ENCODE data around the gene TMEM208.

Gene TMEM208

DNA sequence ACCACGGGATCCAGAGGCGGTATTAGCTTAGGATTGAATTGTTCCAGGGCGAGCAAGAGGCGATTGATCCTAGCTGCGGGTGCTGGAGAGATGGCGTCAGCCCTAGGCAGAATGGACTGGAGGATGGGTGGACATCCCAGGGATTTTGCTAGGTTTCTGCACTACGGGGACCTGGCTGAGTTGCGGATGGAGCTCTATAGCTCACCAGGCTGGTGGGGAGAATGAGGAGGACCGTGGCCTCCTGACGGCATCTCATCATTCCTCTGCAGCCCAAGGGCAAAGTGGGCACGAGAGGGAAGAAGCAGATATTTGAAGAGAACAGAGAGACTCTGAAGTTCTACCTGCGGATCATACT is 614 bp downstream of the TMEM208 start:
- Histone ChIP-seq H3K27ac (ENCODE audit: low read depth, low read length) (no peak overlapping the region), H3K4me2 (ENCODE audit: low read length) (peak overlapping the region; percentile 99), H2AK5ac (ENCODE audit: low read length) (no peak overlapping the region), H3K23ac (ENCODE audit: low read length) (no peak overlapping the region), H4K8ac (ENCODE audit: low read depth, low read length) (no peak overlapping the region), H3K56ac (ENCODE audit: low read length) (peak overlapping the region; percentile 96), H2BK120ac (ENCODE audit: low read depth, low read length) (no peak overlapping the region), H3K4me3 (ENCODE audit: low read length) (peak overlapping the region; percentile 100), H3K79me2 (ENCODE audit: control insufficient read depth, insufficient read depth, low read length) (peaks cover 13% of the 10 kb centered on the region), H3K36me3 (ENCODE audit: control insufficient read depth, insufficient read depth, low read length) (peaks cover 19% of the 10 kb centered on the region), H3K4me1 (ENCODE audit: control insufficient read depth, low read depth, low read length) (peaks cover 2% of the 10 kb centered on the region), H3K9ac (ENCODE audit: low read length) (peak overlapping the region; percentile 97), H3K79me1 (ENCODE audit: low read length) (peaks cover 15% of the 10 kb centered on the region), H2BK15ac (replicated peaks; ENCODE audit: low read depth) (no peak overlapping the region), H4K5ac (ENCODE audit: low read length) (no peak overlapping the region), H2BK5ac (ENCODE audit: low read length) (no peak overlapping the region), H3K27me3 (ENCODE audit: insufficient read depth, low read length, poor library complexity) (no peaks in the 10 kb centered on the region), H3K4ac (ENCODE audit: low read depth, low read length) (no peak overlapping the region), H3K18ac (ENCODE audit: low read length) (no peak overlapping the region)
- no peak for DNase-seq
- WGBS (ENCODE audit: extremely low coverage, insufficient coverage, low lambda C conversion rate), result no CpG with 5 or more reads among the region's 12 CpGs

- no peak overlapping the region for H3K4me3 ChIP-seq (ENCODE audit: low read length)
- no peak overlapping the region for H4K5ac ChIP-seq (ENCODE audit: low read length)
- H2BK5ac ChIP-seq (ENCODE audit: low read length), result no peak overlapping the region
- peaks cover 13% of the 10 kb centered on the region for H3K79me2 ChIP-seq (ENCODE audit: control insufficient read depth, insufficient read depth, low read length)
- no peak overlapping the region for H2AK5ac ChIP-seq (ENCODE audit: low read length)
- peak overlapping the region; percentile 97 for H3K9ac ChIP-seq (ENCODE audit: low read length)
- H2BK120ac ChIP-seq (ENCODE audit: low read depth, low read length), result no peak overlapping the region
- no peak overlapping the region for H3K23ac ChIP-seq (ENCODE audit: low read length)
- no peaks in the 10 kb centered on the region for H3K27me3 ChIP-seq (ENCODE audit: insufficient read depth, low read length, poor library complexity)
- H4K8ac ChIP-seq (ENCODE audit: low read depth, low read length), result no peak overlapping the region
- H3K4me2 ChIP-seq (ENCODE audit: low read length), result peak overlapping the region; percentile 99
- H3K4ac ChIP-seq (ENCODE audit: low read depth, low read length), result no peak overlapping the region
- WGBS (ENCODE audit: extremely low coverage, insufficient coverage, low lambda C conversion rate), result no CpG with 5 or more reads among the region's 9 CpGs
- DNase-seq, result no peak
- no peak overlapping the region for H3K27ac ChIP-seq (ENCODE audit: low read depth, low read length)
- peaks cover 15% of the 10 kb centered on the region for H3K79me1 ChIP-seq (ENCODE audit: low read length)
- peaks cover 2% of the 10 kb centered on the region for H3K4me1 ChIP-seq (ENCODE audit: control insufficient read depth, low read depth, low read length)
- H2BK15ac ChIP-seq (replicated peaks; ENCODE audit: low read depth), result no peak overlapping the region
- H3K56ac ChIP-seq (ENCODE audit: low read length), result no peak overlapping the region
- no peak overlapping the region for H3K18ac ChIP-seq (ENCODE audit: low read length)
- H3K36me3 ChIP-seq (ENCODE audit: control insufficient read depth, insufficient read depth, low read length), result peaks cover 19% of the 10 kb centered on the region
Measured at GRCh38 chr16:67228034-67228785, 1.3 kb downstream of the TMEM208 start.

- no peak overlapping the region for H3K4ac ChIP-seq (ENCODE audit: low read depth, low read length)
- H3K4me2 ChIP-seq (ENCODE audit: low read length), result no peak overlapping the region
- H3K56ac ChIP-seq (ENCODE audit: low read length), result no peak overlapping the region
- no peak for DNase-seq
- no peak overlapping the region for H2BK5ac ChIP-seq (ENCODE audit: low read length)
- no CpG with 5 or more reads among the region's 9 CpGs for WGBS (ENCODE audit: extremely low coverage, insufficient coverage, low lambda C conversion rate)
- H3K4me3 ChIP-seq (ENCODE audit: low read length), result no peak overlapping the region
- no peak overlapping the region for H4K5ac ChIP-seq (ENCODE audit: low read length)
- no peak overlapping the region for H2BK120ac ChIP-seq (ENCODE audit: low read depth, low read length)
- H4K8ac ChIP-seq (ENCODE audit: low read depth, low read length), result no peak overlapping the region
- H2AK5ac ChIP-seq (ENCODE audit: low read length), result no peak overlapping the region
- H3K23ac ChIP-seq (ENCODE audit: low read length), result no peak overlapping the region
- peaks cover 13% of the 10 kb centered on the region for H3K79me2 ChIP-seq (ENCODE audit: control insufficient read depth, insufficient read depth, low read length)
- no peak overlapping the region for H3K18ac ChIP-seq (ENCODE audit: low read length)
- no peak overlapping the region for H3K9ac ChIP-seq (ENCODE audit: low read length)
- peaks cover 15% of the 10 kb centered on the region for H3K79me1 ChIP-seq (ENCODE audit: low read length)
- H2BK15ac ChIP-seq (replicated peaks; ENCODE audit: low read depth), result no peak overlapping the region
- H3K27me3 ChIP-seq (ENCODE audit: insufficient read depth, low read length, poor library complexity), result no peaks in the 10 kb centered on the region
- H3K4me1 ChIP-seq (ENCODE audit: control insufficient read depth, low read depth, low read length), result peaks cover 2% of the 10 kb centered on the region
- H3K27ac ChIP-seq (ENCODE audit: low read depth, low read length), result no peak overlapping the region
- peaks cover 21% of the 10 kb centered on the region for H3K36me3 ChIP-seq (ENCODE audit: control insufficient read depth, insufficient read depth, low read length)
Measured at GRCh38 chr16:67228905-67229304, 2.0 kb downstream of the TMEM208 start.

- Histone ChIP-seq H2AK5ac (ENCODE audit: low read length) (no peak overlapping the region), H3K18ac (ENCODE audit: low read length) (no peak overlapping the region), H3K23ac (ENCODE audit: low read length) (no peak overlapping the region), H2BK5ac (ENCODE audit: low read length) (no peak overlapping the region), H3K4me3 (ENCODE audit: low read length) (no peak overlapping the region), H3K4me1 (ENCODE audit: control insufficient read depth, low read depth, low read length) (no peaks in the 10 kb centered on the region), H3K27me3 (ENCODE audit: insufficient read depth, low read length, poor library complexity) (no peaks in the 10 kb centered on the region), H3K36me3 (ENCODE audit: control insufficient read depth, insufficient read depth, low read length) (peaks cover 21% of the 10 kb centered on the region), H3K79me2 (ENCODE audit: control insufficient read depth, insufficient read depth, low read length) (peaks cover 13% of the 10 kb centered on the region), H2BK120ac (ENCODE audit: low read depth, low read length) (no peak overlapping the region), H4K8ac (ENCODE audit: low read depth, low read length) (no peak overlapping the region), H4K5ac (ENCODE audit: low read length) (no peak overlapping the region), H2BK15ac (replicated peaks; ENCODE audit: low read depth) (no peak overlapping the region), H3K56ac (ENCODE audit: low read length) (no peak overlapping the region), H3K79me1 (ENCODE audit: low read length) (peaks cover 15% of the 10 kb centered on the region), H3K4ac (ENCODE audit: low read depth, low read length) (no peak overlapping the region), H3K4me2 (ENCODE audit: low read length) (no peak overlapping the region), H3K27ac (ENCODE audit: low read depth, low read length) (no peak overlapping the region), H3K9ac (ENCODE audit: low read length) (no peak overlapping the region)
- WGBS (ENCODE audit: extremely low coverage, insufficient coverage, low lambda C conversion rate), result no CpG with 5 or more reads among the region's 32 CpGs
- no peak for DNase-seq
Measured at GRCh38 chr16:67229906-67230808, 3.2 kb downstream of the TMEM208 start.

GRCh38 chr16:67230809-67231660 is 4.1 kb downstream of the TMEM208 start:
- H3K27ac ChIP-seq (ENCODE audit: low read depth, low read length), result no peak overlapping the region
- H3K4me3 ChIP-seq (ENCODE audit: low read length), result no peak overlapping the region
- H3K79me1 ChIP-seq (ENCODE audit: low read length), result peaks cover 15% of the 10 kb centered on the region
- H3K79me2 ChIP-seq (ENCODE audit: control insufficient read depth, insufficient read depth, low read length), result peaks cover 13% of the 10 kb centered on the region
- no peak overlapping the region for H2BK5ac ChIP-seq (ENCODE audit: low read length)
- H3K23ac ChIP-seq (ENCODE audit: low read length), result no peak overlapping the region
- H3K4ac ChIP-seq (ENCODE audit: low read depth, low read length), result no peak overlapping the region
- H3K36me3 ChIP-seq (ENCODE audit: control insufficient read depth, insufficient read depth, low read length), result peaks cover 26% of the 10 kb centered on the region
- H2BK120ac ChIP-seq (ENCODE audit: low read depth, low read length), result no peak overlapping the region
- H4K5ac ChIP-seq (ENCODE audit: low read length), result no peak overlapping the region
- no peak overlapping the region for H3K18ac ChIP-seq (ENCODE audit: low read length)
- H3K9ac ChIP-seq (ENCODE audit: low read length), result no peak overlapping the region
- DNase-seq, result no peak
- no peak overlapping the region for H4K8ac ChIP-seq (ENCODE audit: low read depth, low read length)
- WGBS (ENCODE audit: extremely low coverage, insufficient coverage, low lambda C conversion rate), result no CpG with 5 or more reads among the region's 12 CpGs
- H3K27me3 ChIP-seq (ENCODE audit: insufficient read depth, low read length, poor library complexity), result no peaks in the 10 kb centered on the region
- H2BK15ac ChIP-seq (replicated peaks; ENCODE audit: low read depth), result no peak overlapping the region
- H3K4me1 ChIP-seq (ENCODE audit: control insufficient read depth, low read depth, low read length), result no peaks in the 10 kb centered on the region
- no peak overlapping the region for H3K4me2 ChIP-seq (ENCODE audit: low read length)
- no peak overlapping the region for H2AK5ac ChIP-seq (ENCODE audit: low read length)
- no peak overlapping the region for H3K56ac ChIP-seq (ENCODE audit: low read length)
